Mucosa of descending colon (tissue), 3 donors: ENCODE data around the gene TMEM273. TPM values are rescaled to one million over a fixed set of nuclear protein-coding genes. Genes with fewer than 3 reads are reported as not detected.
A peak's percentile ranks its signal among the peaks of the same experiment; 100 is the strongest.

Experiments used
- ATAC-seq: fragments of 200-7000 bp; cut with Tn5 transposase; one replicate; pipeline ENCODE4 v1.9.1; 2020; ENCODE audit warnings: mild to moderate bottlenecking, moderate library complexity
- DNase-seq, 3 donors: peaks; one replicate each; pipeline ENCODE4 v3.0.0-alpha.2; 2020
- H3K36me3 ChIP-seq: fragments of 200-600 bp; one replicate; pipeline ENCODE4 v1.8.0; 2021; ENCODE audit warnings: low read depth, mild to moderate bottlenecking
- H3K4me1 ChIP-seq: fragments of 200-600 bp; one replicate; pipeline ENCODE4 v1.8.0; 2021; ENCODE audit warnings: low read depth, mild to moderate bottlenecking
- H3K4me3 ChIP-seq: fragments of 200-600 bp; one replicate; pipeline ENCODE4 v1.8.0; 2021; ENCODE audit warnings: mild to moderate bottlenecking
- H3K9me3 ChIP-seq: fragments of 200-600 bp; one replicate; pipeline ENCODE4 v1.8.0; 2021; ENCODE audit warnings: mild to moderate bottlenecking
- intact Hi-C, 2 donors: fragments of 100-400 bp; cut with DNase I in 1 of 2; cut with micrococcal nuclease in 1 of 2; formaldehyde crosslinking; loops; one replicate each; pipeline versions ENCODE4 v1.11.0 to v1.11.1; 2022; cut with DNase I, micrococcal nuclease
- total RNA-seq, 3 donors: library from RNA; stranded (reverse); fragmentation: NEBNext Ultra II Directional in 2 of 3; extraction: Animal tissue kit (Norgen Biotek cat#: 25700) in 2 of 3; gene quantifications; one replicate each; pipeline versions ENCODE4 v1.2.1 to v1.2.4, GENCODE V29; 2021 to 2023
- TF ChIP-seq, protein P1 (sequence below): fragments of 200-600 bp; IDR thresholded peaks from one replicate; pipeline ENCODE4 v1.8.0; 2022; ENCODE audit warnings: antibody characterized with exemption, mild to moderate bottlenecking
- donor health status: DM: no; HTN: no; CAD: no; lungs with moderate emphysema.
- donor health status: DM: no; HTN: no; CAD: no.
- donor health status: DM: no; HTN: yes; CAD: no.

The TMEM273 gene
- total RNA-seq, 3 donors from 2014 or later = 4.8 to 12.7 (median 7.0) TPM

DNA sequence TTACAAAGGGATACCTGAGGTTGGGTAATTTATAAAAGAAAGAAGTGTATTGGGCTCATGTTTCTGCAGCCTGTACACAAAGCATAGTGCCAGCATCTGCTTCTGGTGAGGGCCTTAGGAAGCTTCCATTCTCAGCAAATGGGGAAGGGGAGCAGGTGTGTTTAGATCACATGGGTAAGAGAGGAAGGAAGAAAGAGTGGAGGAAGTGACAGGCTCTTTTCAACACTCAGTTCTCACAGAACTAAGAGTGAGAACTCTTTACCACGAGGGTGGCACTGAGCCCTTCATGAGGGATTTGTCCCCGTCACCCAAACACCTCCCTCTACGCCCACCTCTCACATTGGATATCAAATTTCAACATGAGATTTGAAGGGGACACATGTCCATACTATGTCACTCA is 53.9 kb downstream of the TMEM273 start:
- TF ChIP-seq, protein P1, sequence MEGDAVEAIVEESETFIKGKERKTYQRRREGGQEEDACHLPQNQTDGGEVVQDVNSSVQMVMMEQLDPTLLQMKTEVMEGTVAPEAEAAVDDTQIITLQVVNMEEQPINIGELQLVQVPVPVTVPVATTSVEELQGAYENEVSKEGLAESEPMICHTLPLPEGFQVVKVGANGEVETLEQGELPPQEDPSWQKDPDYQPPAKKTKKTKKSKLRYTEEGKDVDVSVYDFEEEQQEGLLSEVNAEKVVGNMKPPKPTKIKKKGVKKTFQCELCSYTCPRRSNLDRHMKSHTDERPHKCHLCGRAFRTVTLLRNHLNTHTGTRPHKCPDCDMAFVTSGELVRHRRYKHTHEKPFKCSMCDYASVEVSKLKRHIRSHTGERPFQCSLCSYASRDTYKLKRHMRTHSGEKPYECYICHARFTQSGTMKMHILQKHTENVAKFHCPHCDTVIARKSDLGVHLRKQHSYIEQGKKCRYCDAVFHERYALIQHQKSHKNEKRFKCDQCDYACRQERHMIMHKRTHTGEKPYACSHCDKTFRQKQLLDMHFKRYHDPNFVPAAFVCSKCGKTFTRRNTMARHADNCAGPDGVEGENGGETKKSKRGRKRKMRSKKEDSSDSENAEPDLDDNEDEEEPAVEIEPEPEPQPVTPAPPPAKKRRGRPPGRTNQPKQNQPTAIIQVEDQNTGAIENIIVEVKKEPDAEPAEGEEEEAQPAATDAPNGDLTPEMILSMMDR = no peak
- H3K4me3 ChIP-seq = no peak overlapping the region
- H3K9me3 ChIP-seq = no peaks in the 10 kb centered on the region
- no peak for DNase-seq
- no peaks in the 10 kb centered on the region for H3K4me1 ChIP-seq
- intact Hi-C loops = no loop called here
- ATAC-seq = no peak
- no peaks in the 10 kb centered on the region for H3K36me3 ChIP-seq

DNA sequence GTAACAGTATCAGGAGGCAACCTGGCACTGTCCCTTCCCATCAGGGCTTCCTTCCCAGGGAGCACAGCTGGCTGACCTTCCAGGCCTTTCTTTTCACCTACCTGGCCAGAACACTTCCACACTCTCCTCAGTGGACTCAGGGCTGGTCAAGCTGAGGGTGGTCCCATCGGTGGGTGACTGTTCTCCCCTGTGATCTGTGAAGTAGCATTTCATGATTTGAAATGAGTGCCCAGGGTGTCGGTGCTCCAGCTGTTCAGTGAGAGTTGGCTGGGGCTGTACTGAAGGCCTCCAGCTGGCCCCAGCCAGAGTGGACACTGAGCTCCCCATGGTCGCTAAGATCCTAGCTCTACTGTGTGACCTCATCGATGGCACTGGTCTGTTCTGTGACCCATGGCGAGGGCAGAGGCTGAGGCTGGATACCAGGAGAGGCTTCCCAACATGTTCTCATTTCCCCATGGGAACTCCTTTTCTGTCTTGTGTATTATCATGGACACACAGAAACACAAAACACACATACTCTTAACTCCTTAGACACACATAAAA is 54.4 kb downstream of the TMEM273 start, which contains the start of gene FAM170B:
Gene FAM170B (minus strand): TSS at position 316 of the 543 bp plus-strand sequence. CDS start 103 bp downstream, at position 213.
- H3K36me3 ChIP-seq = no peaks in the 10 kb centered on the region
- H3K9me3 ChIP-seq = no peaks in the 10 kb centered on the region
- H3K4me3 ChIP-seq = no peak within 1 kb of the TSS
- DNase-seq = no peak
- TF ChIP-seq, protein P1 = no peak
- intact Hi-C loops = no loop called here
- no peaks in the 10 kb centered on the region for H3K4me1 ChIP-seq
- ATAC-seq = no peak

DNA sequence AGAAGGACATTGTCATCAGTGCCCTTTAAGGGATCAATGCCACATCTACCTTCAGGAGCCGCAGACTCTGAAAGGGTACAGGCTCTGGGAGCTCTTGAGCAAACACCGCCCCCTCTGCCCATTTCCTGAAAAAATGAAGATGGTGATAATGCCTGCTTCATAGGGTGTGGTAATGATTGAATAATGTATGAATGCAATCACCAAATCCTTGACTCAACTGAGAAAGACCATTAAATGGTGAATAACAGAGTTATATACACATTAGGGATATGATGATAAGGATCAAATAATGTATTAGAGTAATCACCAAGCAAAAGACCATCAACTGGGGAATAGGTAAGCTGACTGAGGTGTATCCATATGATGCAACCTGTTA is 55.8 kb downstream of the TMEM273 start:
- TF ChIP-seq, protein P1 = no peak
- intact Hi-C loops = no loop called here
- Histone ChIP-seq H3K4me1 (no peaks in the 10 kb centered on the region), H3K9me3 (no peaks in the 10 kb centered on the region), H3K36me3 (no peaks in the 10 kb centered on the region), H3K4me3 (no peak overlapping the region)
- no peak for DNase-seq
- no peak for ATAC-seq

DNA sequence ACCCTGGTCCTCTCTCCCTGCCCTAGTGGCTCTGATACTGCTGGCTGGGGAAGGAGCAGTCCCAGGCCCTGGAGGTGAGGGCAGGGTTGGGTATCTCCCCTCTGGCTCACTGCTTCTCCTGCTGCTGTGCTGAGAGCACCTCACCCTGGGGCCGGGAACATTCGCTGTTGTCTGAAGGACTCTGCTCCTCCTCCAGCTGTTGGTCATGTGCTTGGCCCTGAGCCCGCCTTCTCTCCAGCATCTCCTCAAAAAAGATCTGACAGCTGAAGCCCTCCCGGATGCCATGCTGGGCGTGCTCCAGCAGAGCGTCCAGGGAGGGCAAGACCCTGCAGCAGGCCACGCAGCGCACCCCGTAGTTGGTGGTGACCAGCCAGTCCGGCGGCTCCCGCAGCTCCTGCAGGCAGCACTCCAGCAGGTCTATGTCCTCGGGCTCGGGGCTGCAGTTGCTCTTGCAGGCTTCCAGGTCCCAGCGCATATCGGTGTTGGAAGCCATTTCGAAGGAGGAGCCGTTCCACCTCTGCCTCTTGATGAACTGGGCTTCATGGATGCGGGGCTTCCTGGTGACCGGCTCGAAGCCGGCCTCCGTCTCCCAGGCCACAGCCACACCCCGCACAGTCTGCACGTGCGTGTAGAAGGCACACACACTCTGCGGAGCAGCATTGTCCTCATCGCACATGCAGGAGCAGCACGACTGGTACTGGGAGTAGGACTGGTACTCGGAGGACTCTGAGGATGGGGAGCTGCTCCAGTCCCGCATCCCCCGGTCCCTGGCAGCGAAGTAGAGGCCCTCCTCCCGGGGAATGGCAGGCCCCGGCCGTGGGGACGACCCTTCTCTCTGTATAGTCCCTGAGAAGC is 56.5 kb downstream of the TMEM273 start:
- Histone ChIP-seq H3K4me3 (no peak overlapping the region), H3K4me1 (no peaks in the 10 kb centered on the region), H3K36me3 (no peaks in the 10 kb centered on the region), H3K9me3 (no peaks in the 10 kb centered on the region)
- intact Hi-C loops = no loop called here
- TF ChIP-seq, protein P1 = no peak
- peak; percentile 33 for ATAC-seq
- no peak for DNase-seq

DNA sequence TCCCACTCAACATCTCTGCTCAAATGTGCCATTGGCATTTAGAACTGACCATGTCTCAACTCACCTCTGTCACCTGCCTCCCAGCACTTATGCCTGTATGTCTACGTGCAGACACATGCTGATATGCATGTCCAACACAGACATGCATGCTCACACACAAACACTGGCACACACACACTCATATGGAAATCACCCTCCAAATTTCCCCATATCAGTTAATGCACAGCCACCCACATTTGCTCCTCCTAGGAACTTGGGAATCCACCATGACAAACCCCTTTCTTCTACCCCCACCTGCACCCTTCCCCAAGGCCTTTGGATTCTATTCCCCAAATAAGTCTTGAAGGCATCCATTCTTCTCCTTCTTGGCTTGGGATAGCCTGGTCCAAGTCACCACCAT is 58.8 kb downstream of the TMEM273 start:
- no peaks in the 10 kb centered on the region for H3K9me3 ChIP-seq
- DNase-seq (no peak), ATAC-seq (no peak)
- H3K4me1 ChIP-seq = no peaks in the 10 kb centered on the region
- intact Hi-C loops = no loop called here
- H3K36me3 ChIP-seq = no peaks in the 10 kb centered on the region
- no peak overlapping the region for H3K4me3 ChIP-seq
- TF ChIP-seq, protein P1 = no peak
